Right atrium auricular region (tissue), 2 donors: ENCODE data around the gene DCAF7. TPM values are rescaled to one million over a fixed set of nuclear protein-coding genes. Genes with fewer than 3 reads are reported as not detected.

Experiments used
- DNase-seq: peaks from one replicate; pipeline ENCODE4 v3.0.0-alpha.2; 2019; ENCODE audit warnings: low spot score
- H3K27ac ChIP-seq, 2 donors: fragments of 200-600 bp; sonication (generic); 1 replicate in 1 of 2; 2 replicates in 1 of 2; pipeline ENCODE4 v1.5.1; 2016 to 2019
- H3K27me3 ChIP-seq, 2 donors: fragments of 200-600 bp; sonication (generic); one replicate each; pipeline versions ENCODE4 v1.5.1 to v1.6.0; 2017 to 2019
- H3K36me3 ChIP-seq: fragments of 200-600 bp; sonication (generic); one replicate; pipeline ENCODE4 v1.5.1; 2016
- H3K4me1 ChIP-seq, 2 donors: fragments of 200-600 bp; sonication (generic); one replicate each; pipeline versions ENCODE4 v1.5.1 to v1.6.0; 2017 to 2019
- H3K4me3 ChIP-seq, 2 donors: fragments of 200-600 bp; sonication (generic); 1 replicate in 1 of 2; 2 replicates in 1 of 2; pipeline ENCODE4 v1.5.1; 2017 to 2019; ENCODE audit warnings: mild to moderate bottlenecking in 1 of 2, moderate library complexity in 1 of 2
- H3K9me3 ChIP-seq, 2 donors: fragments of 200-600 bp; sonication (generic); one replicate each; pipeline ENCODE4 v1.5.1; 2019
- CTCF ChIP-seq, 2 donors: fragments of 200-600 bp; sonication (generic); IDR thresholded peaks; one replicate each; pipeline ENCODE4 v1.5.1; 2019; ENCODE audit warnings: antibody characterized with exemption in 2 of 2
- total RNA-seq, 2 donors: library from RNA; depleted of rRNA; stranded (reverse); fragments of >200 nt; gene quantifications; one replicate each; pipeline ENCODE4 v1.1.0, GENCODE V29; 2016

DCAF7 gene
- total RNA-seq, 2 donors from 2014 or later, result 26.9 to 31.8 TPM

- Histone ChIP-seq H3K4me3 (no peak overlapping the region), H3K9me3 (no peaks in the 10 kb centered on the region), H3K27ac (peak overlapping the region in 1 of 2 donors; percentile 8), H3K4me1 (peaks cover 0 to 55% of the 10 kb centered on the region in 2 donors), H3K27me3 (no peaks in the 10 kb centered on the region), H3K36me3 (peaks cover 46% of the 10 kb centered on the region)
- DNase-seq, result no peak
- no peak for TF ChIP-seq CTCF (IDR thresholded peaks at IDR 0.05)
These were observed 85.0 kb downstream of the DCAF7 start for GRCh38 chr17:63635290-63635689.

GRCh38 chr17:63635787-63636186 lies 85.5 kb downstream of the DCAF7 start:
- Histone ChIP-seq H3K9me3 (no peaks in the 10 kb centered on the region), H3K4me3 (no peak overlapping the region), H3K27ac (peak overlapping the region in 1 of 2 donors; percentile 8), H3K36me3 (peaks cover 46% of the 10 kb centered on the region), H3K27me3 (no peaks in the 10 kb centered on the region), H3K4me1 (peaks cover 0 to 50% of the 10 kb centered on the region in 2 donors)
- no peak for TF ChIP-seq CTCF (IDR thresholded peaks at IDR 0.05)
- DNase-seq, result no peak

GRCh38 chr17:63639125-63639524 lies 88.8 kb downstream of the DCAF7 start:
- peaks cover 0 to 34% of the 10 kb centered on the region in 2 donors for H3K4me1 ChIP-seq
- H3K4me3 ChIP-seq, result no peak overlapping the region
- H3K9me3 ChIP-seq, result no peaks in the 10 kb centered on the region
- no peaks in the 10 kb centered on the region for H3K27me3 ChIP-seq
- H3K27ac ChIP-seq, result no peak overlapping the region
- no peak for TF ChIP-seq CTCF (IDR thresholded peaks at IDR 0.05)
- H3K36me3 ChIP-seq, result peaks cover 44% of the 10 kb centered on the region
- DNase-seq, result no peak

GRCh38 chr17:63640038-63640437 lies 89.8 kb downstream of the DCAF7 start:
- no peak overlapping the region for H3K4me3 ChIP-seq
- peaks cover 38% of the 10 kb centered on the region for H3K36me3 ChIP-seq
- peaks cover 0 to 27% of the 10 kb centered on the region in 2 donors for H3K4me1 ChIP-seq
- no peak for DNase-seq
- H3K9me3 ChIP-seq, result no peaks in the 10 kb centered on the region
- no peak overlapping the region for H3K27ac ChIP-seq
- no peak for TF ChIP-seq CTCF (IDR thresholded peaks at IDR 0.05)
- no peaks in the 10 kb centered on the region for H3K27me3 ChIP-seq

- peaks cover 32% of the 10 kb centered on the region for H3K36me3 ChIP-seq
- DNase-seq, result peak; percentile 59
- peak overlapping the region in 1 of 2 donors; percentile 27 for H3K27ac ChIP-seq
- no peak overlapping the region for H3K4me3 ChIP-seq
- no peaks in the 10 kb centered on the region for H3K27me3 ChIP-seq
- peaks cover 0 to 28% of the 10 kb centered on the region in 2 donors for H3K4me1 ChIP-seq
- no peaks in the 10 kb centered on the region for H3K9me3 ChIP-seq
- TF ChIP-seq CTCF (IDR thresholded peaks at IDR 0.05), result no peak
These were observed 91.6 kb downstream of the DCAF7 start for GRCh38 chr17:63641692-63642448.

Other genes with a start within 250 kb of the DCAF7 start
- gene CYB561, start 104.2 kb upstream of the DCAF7 start, total RNA-seq, result 10 to 100 TPM; 13.4 to 13.7 TPM
- 1 to 10 TPM; 3.4 to 4.0 TPM for gene ACE, start 73.4 kb upstream of the DCAF7 start, total RNA-seq
- not detected for gene KCNH6, start 27.1 kb upstream of the DCAF7 start, total RNA-seq
- gene TACO1, start 50.4 kb downstream of the DCAF7 start, total RNA-seq, result 10 to 100 TPM; 18.2 to 27.7 TPM
- 10 to 100 TPM; 38.2 to 94.7 TPM for gene MAP3K3, start 71.9 kb downstream of the DCAF7 start, total RNA-seq
- gene LIMD2, start 149.6 kb downstream of the DCAF7 start, total RNA-seq, result 1 to 10 TPM; 2.7 to 5.6 TPM
- gene STRADA, start 191.3 kb downstream of the DCAF7 start, total RNA-seq, result 10 to 100 TPM; 13.1 to 14.4 TPM
- 10 to 100 TPM; 57.1 to 69.7 TPM for gene CCDC47, start 223.1 kb downstream of the DCAF7 start, total RNA-seq
- gene DDX42, start 223.7 kb downstream of the DCAF7 start, total RNA-seq, result 10 to 100 TPM; 39.9 to 41.0 TPM